NOMO-1 treated with DMSO at 0.1 percent for 48 hours (cell line): Measurements from ENCODE around the gene CAPS.

Experiments
- DNase-seq: peaks from one replicate; lab custom pipeline; 2025; ENCODE audit not compliant: unreplicated experiment; lab: John Stamatoyannopoulos, UW

Gene CAPS

DNA sequence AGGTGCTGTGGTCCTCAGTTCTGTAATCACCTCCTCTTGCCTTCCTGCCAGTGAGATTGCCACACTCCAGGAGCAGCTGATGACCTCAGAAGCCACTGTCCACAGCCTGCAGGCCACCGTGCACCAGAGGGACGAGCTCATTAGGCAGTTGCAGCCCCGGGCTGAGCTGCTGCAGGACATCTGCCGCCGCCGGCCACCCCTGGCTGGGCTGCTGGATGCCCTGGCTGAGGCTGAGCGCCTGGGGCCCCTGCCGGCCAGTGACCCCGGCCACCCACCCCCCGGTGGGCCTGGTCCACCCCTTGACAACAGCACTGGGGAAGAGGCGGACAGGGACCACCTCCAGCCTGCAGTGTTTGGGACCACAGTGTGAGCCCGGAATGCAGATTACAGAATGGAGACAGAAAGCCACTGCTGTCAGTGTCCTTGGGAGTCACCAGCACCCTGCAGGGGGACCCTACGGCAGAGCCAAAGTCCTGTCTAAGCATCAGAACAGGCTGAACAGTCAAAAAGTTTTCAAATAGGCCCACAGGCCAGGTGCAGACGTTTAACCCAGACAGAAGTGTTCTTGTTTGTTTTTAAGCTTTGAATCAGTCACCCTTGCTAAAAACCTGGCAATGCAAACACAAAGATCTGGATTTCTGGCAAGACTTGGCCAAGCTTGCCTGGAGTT, 5.1 kb upstream of the CAPS start:
- no peak for DNase-seq

DNA sequence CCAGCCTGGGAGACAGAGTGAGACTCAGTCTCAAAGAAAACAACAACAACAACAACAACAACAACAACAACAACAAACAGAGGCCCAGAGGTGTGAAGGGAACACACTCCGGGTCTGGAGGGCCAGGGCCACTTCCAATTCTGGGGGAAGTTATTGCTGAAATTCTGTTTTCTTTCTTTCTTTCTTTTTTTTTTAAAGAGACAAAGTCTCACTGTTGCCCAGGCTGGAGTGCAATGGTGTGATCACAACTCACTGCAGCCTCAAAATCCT, 3.5 kb upstream of the CAPS start:
- DNase-seq: no peak

GRCh38 chr19:5911366-5911765, 2.7 kb upstream of the CAPS start:
- no peak for DNase-seq

DNA sequence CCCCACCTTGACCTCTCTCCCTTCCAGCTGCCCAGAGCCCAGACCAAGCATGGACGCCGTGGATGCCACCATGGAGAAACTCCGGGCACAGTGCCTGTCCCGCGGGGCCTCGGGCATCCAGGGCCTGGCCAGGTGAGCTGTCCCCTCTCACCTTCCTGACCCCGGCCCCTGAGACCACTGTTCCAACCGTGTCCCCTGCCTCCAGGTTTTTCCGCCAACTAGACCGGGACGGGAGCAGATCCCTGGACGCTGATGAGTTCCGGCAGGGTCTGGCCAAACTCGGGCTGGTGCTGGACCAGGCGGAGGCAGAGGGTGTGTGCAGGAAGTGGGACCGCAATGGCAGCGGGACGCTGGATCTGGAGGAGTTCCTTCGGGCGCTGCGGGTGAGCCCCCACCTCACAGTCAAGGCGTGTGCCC, 312 bp downstream of the CAPS start:
- DNase-seq: no peak

GRCh38 chr19:5914946-5915781, 1.1 kb downstream of the CAPS start:
- no peak for DNase-seq

GRCh38 chr19:5915782-5916165, 1.7 kb downstream of the CAPS start:
- no peak for DNase-seq

- no peak for DNase-seq
Observed at GRCh38 chr19:5916181-5916708, 2.2 kb downstream of the CAPS start.

DNA sequence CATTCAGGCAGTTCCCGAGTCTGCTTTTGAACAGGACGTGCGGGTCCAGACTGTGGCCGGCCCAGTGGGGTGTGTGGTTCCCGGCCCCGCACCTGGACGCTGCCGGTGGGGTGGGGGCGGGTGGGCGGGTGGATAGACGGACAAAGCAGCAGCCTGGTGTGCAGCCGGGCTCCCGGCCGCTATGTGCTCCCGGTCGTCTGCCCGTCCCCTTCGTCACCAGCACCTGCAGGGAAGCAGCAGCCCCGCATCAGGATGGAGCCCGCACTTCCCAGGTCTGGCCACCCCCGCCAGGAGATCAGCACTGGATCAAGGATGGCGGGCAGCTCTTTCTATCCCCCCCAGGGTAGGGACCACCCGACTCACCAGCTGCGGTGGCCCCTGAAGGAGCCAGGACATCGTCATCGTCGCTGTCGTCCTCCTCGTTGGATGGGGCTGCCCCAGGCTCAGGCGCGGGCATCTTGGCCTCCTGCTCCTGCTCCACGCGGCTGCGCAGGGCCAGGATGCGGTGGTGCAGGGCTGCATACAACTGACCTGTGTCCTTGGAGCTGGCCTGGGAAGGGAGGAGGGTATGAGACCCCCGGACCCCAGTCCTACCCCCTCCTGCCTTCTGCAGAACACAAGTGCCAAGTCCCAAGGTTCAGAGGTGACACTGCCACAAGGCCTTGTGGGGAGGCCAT, 3.5 kb downstream of the CAPS start:
- DNase-seq: no peak

DNA sequence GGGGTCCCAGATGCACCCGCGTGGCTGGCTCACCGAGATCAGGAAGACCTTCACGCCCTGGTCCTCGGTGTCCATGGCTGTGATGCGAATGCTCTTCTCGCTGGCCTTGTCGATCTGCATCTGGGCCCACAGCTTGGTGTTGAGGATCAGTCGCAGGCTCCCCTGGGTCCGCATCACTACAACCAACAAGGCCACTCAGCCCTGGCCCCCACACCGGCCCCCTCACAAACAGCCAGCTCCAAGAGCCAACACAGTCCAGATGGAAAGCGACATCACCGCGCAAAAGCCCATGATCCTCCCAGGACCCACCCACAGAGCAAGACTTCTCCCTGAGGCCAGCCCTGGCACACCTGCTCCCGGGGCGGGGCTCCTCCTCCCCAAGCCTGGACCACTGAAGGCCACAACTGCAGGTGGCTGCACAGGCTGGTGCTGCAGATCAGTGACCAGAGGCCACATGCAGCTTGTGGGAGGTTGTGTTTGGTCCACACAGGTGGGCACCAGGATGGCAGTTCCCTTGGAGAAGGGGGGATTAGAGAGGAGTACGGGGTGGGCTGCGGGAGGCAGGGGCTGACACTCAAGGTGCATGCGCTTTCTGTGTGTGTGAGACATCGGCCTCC, 4.5 kb downstream of the CAPS start:
- no peak for DNase-seq

DNA sequence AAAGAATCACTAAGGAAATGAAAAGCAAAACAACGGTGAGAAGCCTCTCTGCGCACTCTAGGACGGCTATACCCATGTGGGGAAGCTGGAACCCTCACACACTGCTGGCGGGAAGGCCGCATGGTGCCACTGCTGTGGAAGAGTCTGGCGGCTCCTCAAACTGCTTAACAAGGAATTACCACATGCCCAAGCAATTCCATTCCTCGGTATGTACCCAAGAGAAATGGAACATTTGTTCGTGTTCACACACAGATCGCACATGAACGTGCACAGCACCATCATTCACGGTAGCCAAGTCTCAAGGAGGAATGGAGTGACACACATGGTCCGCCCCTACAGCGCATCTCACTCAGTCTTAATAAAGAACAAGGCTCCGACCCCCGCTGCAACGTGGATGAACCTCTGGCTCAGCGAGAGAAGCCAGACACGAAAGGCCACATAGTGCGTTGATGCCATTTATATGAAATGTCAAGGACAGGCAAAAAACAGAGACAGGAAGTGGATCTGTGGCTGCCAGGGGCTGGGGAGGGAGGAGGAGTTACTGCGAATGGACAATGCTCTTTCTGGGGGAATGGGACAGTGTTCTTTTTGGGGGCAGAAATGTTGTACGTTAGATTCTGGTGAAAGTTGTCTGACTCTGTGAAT, 7.6 kb downstream of the CAPS start:
- DNase-seq: no peak

DNA sequence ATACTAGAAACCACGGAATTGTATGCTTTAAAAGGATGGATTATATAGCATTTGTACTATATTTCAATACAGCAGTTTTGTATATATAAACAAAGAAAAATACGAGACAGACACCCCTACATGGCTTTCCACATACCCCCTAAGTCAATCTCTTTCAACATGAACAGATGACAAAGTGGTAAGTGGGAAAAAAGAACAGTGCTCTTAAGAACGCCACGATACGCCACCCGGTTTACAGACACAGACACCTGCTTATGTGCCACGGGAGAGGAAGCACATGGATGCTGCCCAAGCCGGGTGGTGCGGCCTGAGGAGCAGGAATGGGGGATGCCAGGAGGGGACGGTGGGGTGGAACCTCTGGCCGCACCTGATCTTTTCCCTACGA, 8.1 kb downstream of the CAPS start:
- no peak for DNase-seq

- DNase-seq: no peak
Observed at GRCh38 chr19:5923356-5923755, 9.3 kb downstream of the CAPS start.

GRCh38 chr19:5925830-5926427, 11.9 kb downstream of the CAPS start:
- DNase-seq: no peak

DNA sequence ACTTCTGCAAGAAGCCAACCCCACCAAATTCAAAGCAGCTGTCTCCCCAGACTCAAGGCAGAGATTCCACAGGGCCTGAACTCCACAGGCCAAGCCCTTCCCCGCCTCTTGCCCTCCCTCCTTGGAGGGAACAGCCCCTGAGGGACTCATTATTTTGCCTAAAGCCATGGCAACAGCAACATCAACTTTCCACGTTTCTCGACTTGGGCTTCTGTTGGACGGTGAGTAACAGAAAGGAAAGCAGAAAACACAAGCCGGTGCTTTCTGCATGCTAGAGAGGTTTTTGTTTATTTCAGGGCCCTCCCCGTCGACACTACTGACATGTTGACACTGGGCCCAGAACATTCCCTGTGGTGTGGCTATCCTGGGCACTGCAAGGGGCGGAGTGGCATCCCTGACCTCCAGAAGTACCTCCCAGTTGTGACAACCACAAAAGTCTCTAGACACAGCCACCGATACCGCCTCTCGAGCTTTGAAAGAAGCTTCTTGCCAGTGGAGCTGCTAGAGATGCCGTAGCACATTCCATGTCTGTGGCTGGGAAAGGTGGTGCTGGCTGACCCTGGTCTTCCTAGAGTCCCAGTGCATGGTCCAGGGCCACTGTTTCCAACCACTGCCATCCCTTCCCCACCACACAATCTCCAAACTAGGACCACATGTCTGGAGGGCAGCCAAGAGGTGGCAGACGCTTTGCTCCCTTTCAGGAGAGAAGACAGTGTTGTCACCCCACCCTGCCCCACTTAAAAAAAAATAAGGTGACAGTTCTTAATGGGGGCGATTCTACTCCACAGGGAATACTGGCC, 12.8 kb downstream of the CAPS start:
- DNase-seq: no peak

GRCh38 chr19:5927441-5927821, 13.4 kb downstream of the CAPS start:
- DNase-seq: no peak

DNA sequence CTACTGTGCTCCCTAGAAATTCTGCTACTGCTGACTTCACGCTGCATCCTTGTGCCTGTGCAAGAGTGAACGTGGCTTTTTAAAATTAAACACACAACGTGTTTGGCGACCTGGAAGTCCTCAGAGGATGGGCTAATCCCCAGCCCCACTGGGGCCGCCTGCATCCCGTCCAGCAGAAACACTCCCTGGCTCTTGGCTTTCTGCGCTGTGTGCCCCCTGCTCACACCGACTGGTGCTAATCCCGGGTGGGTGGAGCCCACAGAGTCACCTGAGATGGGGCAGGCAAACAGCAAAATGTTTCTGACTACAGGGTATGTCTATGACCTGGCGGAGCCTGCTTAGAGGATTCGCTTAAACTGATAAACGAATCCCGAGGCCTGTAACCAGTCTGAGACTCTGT, 15.1 kb downstream of the CAPS start:
- DNase-seq: no peak

GRCh38 chr19:5929625-5930024, 15.6 kb downstream of the CAPS start:
- DNase-seq: no peak

DNA sequence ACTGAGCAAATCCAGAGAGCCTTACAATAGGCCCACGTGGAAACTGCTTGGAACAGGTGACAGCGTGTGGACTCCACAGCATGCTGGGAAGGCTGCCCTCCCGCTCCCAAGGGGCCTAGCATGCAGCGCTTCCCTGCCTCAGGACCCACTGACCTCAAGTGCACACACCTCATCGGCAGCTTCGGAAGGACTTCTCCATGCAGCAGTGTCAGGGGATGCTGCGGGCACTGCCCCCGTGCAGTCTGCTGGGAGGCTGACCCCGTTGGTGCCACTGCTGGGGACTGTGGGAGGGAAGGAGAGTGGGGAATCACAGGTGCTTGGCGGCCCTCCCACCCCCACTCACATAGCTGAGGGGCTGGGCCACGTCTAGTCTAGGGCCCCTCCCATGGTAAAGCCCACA, 17.2 kb downstream of the CAPS start:
- DNase-seq: no peak

- DNase-seq: no peak
Observed at GRCh38 chr19:5932146-5932545, 18.1 kb downstream of the CAPS start.

DNA sequence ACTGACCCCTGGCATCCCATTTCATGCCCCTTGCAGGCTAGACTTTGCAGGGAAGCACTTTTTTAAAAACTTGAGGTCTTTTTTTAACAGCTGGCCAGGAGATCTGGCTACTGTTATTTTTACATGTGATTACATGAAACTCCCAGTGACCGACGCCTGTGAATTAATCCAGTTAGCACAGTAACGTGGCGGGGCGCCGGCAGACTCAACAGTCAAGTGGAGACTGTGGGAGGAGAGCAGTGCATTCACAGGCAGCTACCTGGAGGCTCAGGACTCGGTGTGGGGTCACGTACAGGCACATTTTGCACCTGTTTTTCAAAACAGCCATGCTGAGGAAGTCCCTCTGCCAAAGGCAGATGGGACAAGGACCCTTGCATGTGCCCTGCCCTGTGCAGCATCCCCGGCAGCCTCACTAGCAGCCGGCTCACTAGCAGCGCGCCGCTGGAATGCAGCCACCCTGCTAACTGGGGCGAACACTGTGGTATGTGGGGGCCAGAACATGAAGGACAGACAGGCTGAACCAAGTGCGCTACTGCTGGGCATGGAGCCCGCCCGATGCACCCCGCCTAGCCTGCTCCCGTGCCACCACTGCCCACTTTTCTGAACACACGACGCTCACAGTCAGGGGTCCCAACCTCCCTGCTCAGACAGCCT, 18.7 kb downstream of the CAPS start:
- DNase-seq: no peak
